GM19035 (cell line): ENCODE results near the gene LRBA.
A peak's percentile ranks its signal among the peaks of the same experiment; 100 is the strongest.
"Not testable (repeated sequence)": the region's sequence is repeated elsewhere in the genome, so short reads cannot be mapped to it uniquely, and the experiment has no call there.

Source experiments
- ATAC-seq: cut with Tn5 transposase; IDR thresholded peaks from one replicate; pipeline ENCODE4 v1.9.1; 2021; ENCODE audit not compliant: unreplicated experiment

LRBA gene

DNA sequence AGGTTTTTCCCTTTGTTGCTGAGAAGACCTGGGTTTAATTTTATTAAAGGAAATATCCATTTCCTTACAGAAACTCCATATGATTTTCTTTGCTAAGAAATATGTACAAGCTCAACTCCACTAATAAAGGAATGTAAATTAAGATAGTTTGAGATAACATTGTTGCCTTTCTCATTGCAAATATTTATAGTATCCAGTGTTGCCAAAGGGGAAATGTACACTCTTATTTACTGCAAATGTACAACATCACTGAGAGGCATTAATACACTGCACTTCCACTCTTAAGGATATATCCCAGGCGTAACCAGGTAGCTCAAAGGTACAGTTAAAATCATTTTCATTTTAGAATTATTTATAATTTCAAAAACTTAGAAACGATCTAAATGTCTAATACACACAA, 7.5 kb upstream of the LRBA start:
- no peak for ATAC-seq

DNA sequence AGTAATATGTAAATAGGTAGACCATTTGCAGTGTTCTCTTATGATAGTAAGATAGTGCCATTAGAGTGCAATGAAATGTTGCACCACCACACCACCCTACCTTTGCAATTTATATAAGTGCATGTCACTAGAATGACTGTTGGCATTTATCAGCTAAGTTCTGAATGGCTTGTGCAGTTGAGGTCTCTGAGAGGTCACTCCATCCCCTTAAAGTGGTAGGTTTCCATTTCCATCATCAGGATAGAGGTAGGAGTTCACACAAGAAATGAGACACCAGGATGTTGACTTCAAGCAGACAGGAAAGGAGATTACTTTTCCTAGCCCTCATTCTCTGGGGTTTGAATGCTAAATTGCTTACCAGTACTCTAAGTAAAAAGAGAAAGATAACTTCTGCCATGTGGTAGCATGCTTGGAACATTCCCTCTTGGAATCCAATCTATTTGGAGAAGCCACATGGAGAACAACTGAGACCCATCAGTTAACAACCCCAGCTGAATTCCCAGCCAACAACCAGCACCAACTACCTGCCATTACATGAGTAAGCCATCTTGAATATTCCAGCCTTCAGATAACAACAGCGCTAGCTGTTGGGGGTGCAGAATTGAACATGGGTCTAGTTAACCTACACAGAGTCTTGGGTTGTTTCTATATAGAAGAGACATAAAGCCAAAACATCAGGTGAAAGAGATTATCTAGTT, 6.7 kb upstream of the LRBA start:
- no peak for ATAC-seq

DNA sequence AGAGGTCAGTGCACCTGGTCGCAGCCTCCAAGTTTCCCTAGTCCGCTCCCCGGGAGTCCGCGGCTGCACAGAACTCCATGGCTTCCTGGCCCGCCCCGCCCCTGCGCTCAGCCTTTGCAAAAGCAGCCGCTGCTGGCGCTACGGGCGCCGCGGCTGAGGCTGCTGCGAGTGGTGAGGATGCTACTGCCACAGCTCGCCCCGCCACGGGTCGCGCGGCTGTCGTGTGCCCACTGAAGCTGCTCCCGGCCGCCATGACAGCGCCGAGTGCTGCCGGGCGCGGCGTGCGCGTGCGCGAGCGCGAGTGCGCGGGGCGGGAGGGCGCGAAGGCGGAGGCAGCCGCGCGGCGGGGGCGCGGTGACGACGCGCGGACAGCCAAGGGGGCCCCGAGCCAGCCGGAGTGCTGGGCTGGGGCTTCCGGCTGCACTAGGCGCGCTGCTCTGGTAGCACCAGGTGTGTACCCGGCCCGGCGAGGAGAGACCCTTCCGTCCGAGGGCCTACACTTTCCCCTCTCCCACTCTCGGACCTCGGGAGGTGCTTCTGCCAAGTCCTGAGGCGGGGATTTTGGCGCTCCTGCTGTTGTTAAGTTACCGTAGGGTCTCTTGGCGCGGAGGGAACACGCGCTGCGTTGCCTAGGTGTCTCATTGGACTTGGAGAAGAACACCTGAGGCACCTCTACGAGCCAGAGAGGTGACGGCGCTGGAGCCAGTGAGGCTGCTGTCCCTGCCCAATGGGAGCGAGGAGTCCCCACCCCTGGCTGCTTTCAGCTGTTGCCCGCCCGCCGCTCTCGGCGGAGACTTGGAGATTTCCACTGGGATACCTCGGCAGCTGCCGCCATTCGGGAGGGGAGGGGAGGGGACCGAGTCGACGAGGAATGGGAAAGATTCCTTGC, 619 bp upstream of the LRBA start:
- peak; percentile 71 for ATAC-seq

DNA sequence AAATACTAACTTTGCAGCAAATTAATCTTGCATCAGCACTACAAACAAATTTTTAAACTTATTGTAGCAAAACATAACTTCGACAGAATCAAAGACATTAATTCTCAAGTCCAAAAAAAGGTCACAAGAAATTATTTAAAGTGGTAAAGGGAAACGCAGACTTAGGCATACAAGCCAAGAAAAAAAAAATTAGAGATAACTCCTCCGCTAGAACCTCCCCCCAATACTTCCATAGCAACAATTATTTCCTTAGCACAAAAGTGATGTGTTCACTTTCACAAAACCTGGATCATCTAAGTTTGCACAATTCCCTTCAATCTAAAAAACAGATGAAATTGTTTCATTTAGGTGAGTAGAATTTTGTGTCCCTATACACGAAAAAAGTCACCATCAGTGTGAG, 1.1 kb downstream of the LRBA start:
- no peak for ATAC-seq

DNA sequence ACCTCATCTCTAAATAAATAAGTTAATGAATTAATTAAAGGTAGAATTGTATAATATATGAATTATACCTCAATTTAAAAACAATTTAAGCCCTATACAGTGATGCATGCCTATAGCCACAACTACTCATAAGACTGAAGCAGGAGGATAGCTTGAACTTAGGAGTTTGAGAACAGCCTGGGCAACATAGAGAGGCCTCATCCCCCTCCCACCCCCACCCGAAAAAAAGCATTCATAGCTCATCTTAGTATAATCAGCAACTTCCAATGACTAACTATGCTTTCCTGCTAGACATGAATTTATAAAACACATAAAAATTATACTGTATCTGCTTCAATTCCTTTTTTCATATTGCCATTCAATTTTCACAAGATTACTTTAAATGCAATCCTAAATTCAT, 1.6 kb downstream of the LRBA start:
- ATAC-seq, result no peak

- no peak for ATAC-seq
These were observed 2.3 kb downstream of the LRBA start for GRCh38 chr4:151012820-151013219.

- ATAC-seq, result no peak
These were observed 2.7 kb downstream of the LRBA start for GRCh38 chr4:151012376-151012775.

DNA sequence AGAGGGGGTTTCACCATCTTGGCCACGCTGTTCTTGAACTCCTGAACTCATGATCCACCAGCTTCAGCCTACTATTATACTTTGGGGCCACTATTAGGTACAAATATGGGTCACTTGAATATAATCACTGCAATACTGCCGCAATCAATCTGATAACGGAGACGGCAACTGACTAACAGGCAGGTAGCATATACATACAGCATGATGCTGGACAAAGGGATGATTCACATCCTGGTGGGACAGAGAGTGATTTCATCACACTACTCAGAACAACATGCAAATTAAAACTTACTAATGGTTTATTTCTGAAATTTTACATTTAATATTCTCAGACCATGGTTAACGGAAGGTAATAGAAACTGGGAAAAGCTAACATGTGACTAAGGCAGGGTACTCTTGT, 10.9 kb downstream of the LRBA start:
- ATAC-seq, result no peak

- ATAC-seq, result no peak
These were observed 14.2 kb downstream of the LRBA start for GRCh38 chr4:151000747-151001429.

GRCh38 chr4:150999086-150999485, 16.0 kb downstream of the LRBA start:
- ATAC-seq, result no peak

- ATAC-seq, result no peak
These were observed 17.9 kb downstream of the LRBA start for GRCh38 chr4:150997141-150997540.

DNA sequence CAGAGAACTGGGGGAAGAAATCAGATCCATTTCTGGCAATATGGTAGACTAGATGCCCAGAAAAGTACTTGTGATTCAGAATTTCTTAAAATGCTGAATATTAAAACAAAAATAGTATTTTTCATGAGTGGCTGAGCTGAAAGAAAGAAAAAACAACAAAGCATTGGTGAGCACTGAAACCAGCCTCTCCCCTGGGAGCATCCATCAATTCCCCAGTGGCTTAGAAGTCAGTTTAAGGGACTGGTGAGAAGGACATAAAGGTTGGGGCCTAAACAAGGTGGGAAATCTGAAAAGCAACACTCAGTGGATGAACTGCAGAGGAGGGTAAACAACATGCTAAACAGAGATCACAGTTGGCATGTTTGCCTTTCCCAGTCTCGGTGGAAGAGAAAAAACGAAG, 20.4 kb downstream of the LRBA start:
- ATAC-seq, result no peak

- ATAC-seq, result not testable (repeated sequence)
These were observed 21.5 kb downstream of the LRBA start for GRCh38 chr4:150993577-150993976.

GRCh38 chr4:150990993-150991392, 24.1 kb downstream of the LRBA start:
- no peak for ATAC-seq

GRCh38 chr4:150990250-150990649, 24.8 kb downstream of the LRBA start:
- ATAC-seq, result no peak

DNA sequence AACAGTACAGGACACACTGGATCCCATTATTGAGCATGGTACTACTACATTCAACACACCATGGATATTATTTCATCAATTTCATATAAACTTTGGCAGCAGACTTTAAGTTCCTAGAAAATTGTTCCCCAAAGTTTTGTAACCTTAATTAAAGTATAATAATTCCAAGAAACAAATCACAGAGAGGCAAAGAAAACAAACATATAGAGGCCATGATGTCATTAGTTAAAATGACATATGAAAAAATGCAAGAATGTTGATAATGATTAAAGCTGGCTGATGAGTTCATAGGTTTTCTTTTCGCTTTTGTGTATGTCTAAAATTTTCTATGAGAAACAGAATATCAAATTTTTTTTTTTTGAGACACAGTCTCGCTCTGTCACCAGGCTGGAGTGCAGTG, 26.8 kb downstream of the LRBA start:
- no peak for ATAC-seq

- ATAC-seq, result no peak
These were observed 27.9 kb downstream of the LRBA start for GRCh38 chr4:150987204-150987603.

DNA sequence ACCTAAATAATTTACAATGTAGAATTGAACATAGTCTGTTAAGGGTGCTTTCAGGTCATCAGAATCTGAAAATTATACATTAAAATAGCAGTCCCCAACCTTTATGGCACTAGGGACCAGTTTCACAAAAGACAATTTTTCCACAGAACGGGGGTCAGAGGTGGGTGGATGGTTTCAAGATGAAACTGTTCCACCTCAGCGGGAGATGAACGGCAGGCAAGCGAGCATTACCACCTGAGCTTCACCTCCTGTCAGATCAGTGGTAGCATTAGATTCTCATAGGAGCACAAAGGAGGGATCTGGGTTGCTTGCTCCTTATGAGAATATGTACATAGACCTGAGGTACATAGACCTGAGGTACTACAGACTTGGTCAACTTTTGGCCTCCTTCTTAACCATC, 29.0 kb downstream of the LRBA start:
- ATAC-seq, result no peak

DNA sequence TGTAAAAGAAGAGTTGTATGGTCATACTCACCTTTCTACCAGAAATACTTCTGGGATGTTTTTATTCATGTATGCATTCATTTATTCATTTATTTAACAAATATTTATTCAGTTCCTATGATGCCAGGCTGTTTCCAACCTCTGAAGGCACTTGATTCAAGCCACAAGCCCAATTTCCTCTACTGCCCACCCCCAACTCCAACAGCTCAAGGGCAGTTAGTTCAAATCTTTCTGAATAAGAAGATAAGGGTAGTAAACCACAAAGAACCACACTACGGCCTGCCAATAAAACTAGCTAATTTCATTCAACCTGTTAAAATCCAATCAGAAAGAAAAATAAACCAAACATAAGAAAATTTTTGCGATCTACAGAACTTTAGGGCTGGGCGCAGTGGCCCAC, 31.2 kb downstream of the LRBA start:
- no peak for ATAC-seq

GRCh38 chr4:150982557-150983233, 32.4 kb downstream of the LRBA start:
- no peak for ATAC-seq
